ENCODE results near the gene ZSWIM9. TPM values are rescaled to one million over a fixed set of nuclear protein-coding genes. Genes with fewer than 3 reads are reported as not detected.

ZSWIM9 gene
- total RNA-seq, 6 donors from 2014 or later: 2.9 to 13.2 (median 8.0) TPM

DNA sequence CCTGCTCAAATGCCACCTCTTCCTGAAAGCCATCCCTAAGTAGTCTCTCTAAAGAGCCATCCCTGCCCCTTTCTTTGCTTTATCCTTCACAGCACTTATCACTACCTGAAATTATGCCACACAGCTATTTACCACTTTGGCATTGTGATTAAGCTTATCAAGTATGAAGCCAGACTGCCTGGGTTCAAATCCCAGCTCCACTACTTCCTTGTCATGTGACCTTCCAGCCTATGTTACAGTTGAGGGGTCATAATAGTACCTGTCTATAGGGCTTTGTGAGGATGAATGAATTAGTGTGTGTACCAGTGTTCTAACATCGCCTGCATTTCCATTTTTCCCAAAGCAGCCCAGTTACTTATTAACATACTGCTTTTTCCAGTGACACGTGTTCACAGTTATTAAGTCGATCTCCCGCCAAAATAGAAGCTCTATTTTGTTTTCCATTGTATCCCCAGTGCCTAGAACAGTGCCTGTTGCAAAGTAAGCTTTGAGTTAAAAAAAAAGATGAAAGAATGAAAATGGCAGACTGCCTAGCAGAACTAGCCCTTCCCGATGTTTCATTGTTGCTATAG lies 32.8 kb downstream of the ZSWIM9 start:
- Histone ChIP-seq H3K36me3 (no peaks in the 10 kb centered on the region), H3K4me1 (peaks cover 12 to 30% (median 21%) of the 10 kb centered on the region in 4 donors), H3K4me3 (peak overlapping the region; percentile 42 to 79 (median 73)), H3K9me3 (no peaks in the 10 kb centered on the region), H3K27me3 (no peaks in the 10 kb centered on the region), H3K27ac (peak overlapping the region; percentile 53 to 83 (median 68))
- DNase-seq: no peak
- WGBS, 2 donors: 9 to 17% methylated on average over 5 of the region's 5 CpGs
- ATAC-seq (ENCODE audit: low FRiP score in 2 of 2): no peak
- TF ChIP-seq CTCF (IDR thresholded peaks at IDR 0.05) (no peak), POLR2A (IDR thresholded peaks at IDR 0.05) (no peak), POLR2AphosphoS5 (IDR thresholded peaks at IDR 0.05) (no peak), EP300 (IDR thresholded peaks at IDR 0.05) (no peak)

GRCh38 chr19:48203794-48204628 lies 33.5 kb downstream of the ZSWIM9 start:
- DNase-seq (peak; percentile 91 to 97), ATAC-seq (ENCODE audit: low FRiP score in 2 of 2) (peak; percentile 98 to 100)
- Histone ChIP-seq H3K27ac (peak overlapping the region; percentile 53 to 83 (median 68)), H3K4me1 (peaks cover 12 to 30% (median 21%) of the 10 kb centered on the region in 4 donors), H3K36me3 (no peaks in the 10 kb centered on the region), H3K27me3 (no peaks in the 10 kb centered on the region), H3K4me3 (peak overlapping the region; percentile 42 to 79 (median 73)), H3K9me3 (no peaks in the 10 kb centered on the region)
- TF ChIP-seq POLR2A (IDR thresholded peaks at IDR 0.05) (peak in 2 of 4 donors; percentile 71 to 72), POLR2AphosphoS5 (IDR thresholded peaks at IDR 0.05) (peak; percentile 41 to 85), CTCF (IDR thresholded peaks at IDR 0.05) (peak in 1 of 6 experiments; percentile 7), EP300 (IDR thresholded peaks at IDR 0.05) (no peak)
- 0% methylated on average over 16 to 34 of the region's 34 CpGs for WGBS, 2 donors

DNA sequence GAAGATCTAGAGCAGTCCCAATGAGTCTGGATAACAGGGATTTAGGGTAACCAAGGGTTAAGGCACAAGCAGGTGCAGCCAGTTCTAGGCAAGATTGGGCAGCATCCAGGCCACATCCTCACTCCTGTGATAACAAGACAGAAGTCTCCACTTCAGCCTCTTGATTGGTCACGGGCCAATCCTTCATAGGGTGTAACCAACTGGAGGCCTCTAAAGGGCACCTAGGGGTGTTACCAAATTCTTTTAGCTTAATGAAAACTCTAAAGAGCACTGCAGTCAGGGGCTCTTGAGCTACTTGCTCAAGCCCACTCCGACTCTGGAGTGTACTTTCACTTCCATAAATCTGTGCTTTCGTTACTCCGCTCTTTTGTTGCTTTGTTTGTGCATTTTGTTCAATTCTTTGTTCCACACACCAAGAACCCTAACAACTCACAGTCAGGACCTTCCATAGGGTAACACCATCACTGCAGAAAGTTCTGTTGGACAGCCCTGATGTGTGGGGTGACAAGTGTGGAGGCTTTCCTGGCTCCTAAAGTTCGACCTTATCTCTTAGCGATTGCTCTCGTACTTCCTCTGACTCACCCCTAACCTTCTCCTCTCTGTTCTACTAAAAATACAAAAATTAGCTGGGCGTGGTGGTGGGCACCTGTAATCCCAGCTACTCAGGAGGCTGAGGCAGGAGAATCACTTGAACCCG lies 36.1 kb downstream of the ZSWIM9 start:
- ATAC-seq (ENCODE audit: low FRiP score in 2 of 2) (peak in 1 of 2 donors; percentile 49), DNase-seq (peak in 1 of 2 donors; percentile 95)
- TF ChIP-seq POLR2AphosphoS5 (IDR thresholded peaks at IDR 0.05) (peak in 1 of 2 donors; percentile 30), CTCF (IDR thresholded peaks at IDR 0.05) (no peak), POLR2A (IDR thresholded peaks at IDR 0.05) (peak in 2 of 4 donors; percentile 21 to 37), EP300 (IDR thresholded peaks at IDR 0.05) (no peak)
- Histone ChIP-seq H3K36me3 (peaks cover 0 to 13% (median 5%) of the 10 kb centered on the region in 4 donors), H3K4me3 (peak overlapping the region in 2 of 4 donors; percentile 11 to 23), H3K27ac (peak overlapping the region in 3 of 4 donors; percentile 28 to 75 (median 71)), H3K27me3 (no peaks in the 10 kb centered on the region), H3K9me3 (no peaks in the 10 kb centered on the region), H3K4me1 (peaks cover 12 to 30% (median 21%) of the 10 kb centered on the region in 4 donors)
- 50 to 75% methylated on average over 9 of the region's 9 CpGs for WGBS, 2 donors

DNA sequence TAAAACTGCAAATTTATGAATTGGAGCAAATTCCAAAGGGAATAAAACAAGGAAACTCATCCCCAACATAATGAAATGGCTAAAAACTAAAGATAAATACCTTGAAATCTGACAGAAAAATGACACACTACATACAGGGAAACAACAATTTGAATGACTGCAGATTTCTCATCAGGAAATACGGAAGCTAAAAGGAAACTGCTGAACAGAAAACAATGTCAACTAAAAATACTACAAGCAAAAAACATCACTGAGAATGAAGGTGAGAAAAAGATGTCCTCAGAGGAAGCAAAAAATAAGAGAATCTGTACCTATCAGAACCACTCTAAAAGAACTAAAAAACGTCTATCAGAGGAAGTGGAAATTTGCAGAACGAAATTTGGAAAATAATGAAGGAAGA lies 39.5 kb downstream of the ZSWIM9 start:
- ATAC-seq (ENCODE audit: low FRiP score in 2 of 2) (no peak), DNase-seq (no peak)
- H3K27me3 ChIP-seq: no peaks in the 10 kb centered on the region
- H3K36me3 ChIP-seq: peaks cover 7 to 47% (median 13%) of the 10 kb centered on the region in 4 donors
- H3K9me3 ChIP-seq: no peaks in the 10 kb centered on the region
- H3K27ac ChIP-seq: peak overlapping the region in 1 of 4 donors; percentile 37
- 56 to 79% methylated on average over 3 of the region's 3 CpGs for WGBS, 2 donors
- TF ChIP-seq POLR2AphosphoS5 (IDR thresholded peaks at IDR 0.05): no peak
- TF ChIP-seq CTCF (IDR thresholded peaks at IDR 0.05): no peak
- TF ChIP-seq POLR2A (IDR thresholded peaks at IDR 0.05): no peak
- TF ChIP-seq EP300 (IDR thresholded peaks at IDR 0.05): no peak
- peaks cover 0 to 13% (median 10%) of the 10 kb centered on the region in 4 donors for H3K4me1 ChIP-seq
- no peak overlapping the region for H3K4me3 ChIP-seq

Data from upper lobe of left lung (tissue), 6 donors.